ENCODE measurements around the gene GSTA2. TPM values are rescaled to one million over a fixed set of nuclear protein-coding genes. Genes with fewer than 3 reads are reported as not detected.

GSTA2 gene
- total and polyA plus RNA-seq, 2 of the 13 experiments (the other 11 are each of a cell fraction or from before 2014, with no cell fraction given), result 0.75 to 13.7 TPM

DNA sequence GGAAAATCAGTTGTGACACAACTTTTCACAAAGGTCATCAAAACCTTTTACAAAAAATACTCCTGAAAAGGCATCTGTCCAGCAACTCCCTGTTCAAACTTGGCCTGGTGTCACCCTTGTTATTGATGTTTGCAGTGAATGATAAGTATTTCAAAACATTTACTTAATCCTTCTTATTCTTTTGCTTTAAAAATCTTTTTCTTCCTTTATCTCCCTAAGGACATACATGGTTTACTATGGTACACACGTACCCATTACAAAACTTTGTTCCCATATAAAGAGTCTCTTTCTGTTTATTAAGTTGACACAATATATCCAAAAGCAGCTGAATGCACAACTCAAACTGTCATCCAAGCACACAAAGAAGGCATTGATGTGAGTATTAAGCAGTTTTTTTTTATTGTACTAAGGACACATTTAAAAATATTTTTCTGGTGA lies 17.5 kb downstream of the GSTA2 start (continued):
- TF ChIP-seq, protein P1, sequence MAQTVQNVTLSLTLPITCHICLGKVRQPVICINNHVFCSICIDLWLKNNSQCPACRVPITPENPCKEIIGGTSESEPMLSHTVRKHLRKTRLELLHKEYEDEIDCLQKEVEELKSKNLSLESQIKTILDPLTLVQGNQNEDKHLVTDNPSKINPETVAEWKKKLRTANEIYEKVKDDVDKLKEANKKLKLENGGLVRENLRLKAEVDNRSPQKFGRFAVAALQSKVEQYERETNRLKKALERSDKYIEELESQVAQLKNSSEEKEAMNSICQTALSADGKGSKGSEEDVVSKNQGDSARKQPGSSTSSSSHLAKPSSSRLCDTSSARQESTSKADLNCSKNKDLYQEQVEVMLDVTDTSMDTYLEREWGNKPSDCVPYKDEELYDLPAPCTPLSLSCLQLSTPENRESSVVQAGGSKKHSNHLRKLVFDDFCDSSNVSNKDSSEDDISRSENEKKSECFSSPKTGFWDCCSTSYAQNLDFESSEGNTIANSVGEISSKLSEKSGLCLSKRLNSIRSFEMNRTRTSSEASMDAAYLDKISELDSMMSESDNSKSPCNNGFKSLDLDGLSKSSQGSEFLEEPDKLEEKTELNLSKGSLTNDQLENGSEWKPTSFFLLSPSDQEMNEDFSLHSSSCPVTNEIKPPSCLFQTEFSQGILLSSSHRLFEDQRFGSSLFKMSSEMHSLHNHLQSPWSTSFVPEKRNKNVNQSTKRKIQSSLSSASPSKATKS (CRISPR knock-in tag; IDR thresholded peaks at IDR 0.05), result no peak
- TF ChIP-seq AGO2 (optimal IDR thresholded peaks at IDR 0.05; ENCODE audit: low read depth, low read length), result no peak
- no peak for TF ChIP-seq ZFAT (CRISPR knock-in tag; conservative IDR thresholded peaks at IDR 0.05)
- no peak for TF ChIP-seq XRCC5 (optimal IDR thresholded peaks at IDR 0.05; ENCODE audit: low read length)
- TF ChIP-seq ZNF776 (CRISPR knock-in tag; IDR thresholded peaks at IDR 0.05), result no peak
- peak; percentile 22 for TF ChIP-seq SAP130 (CRISPR knock-in tag; IDR thresholded peaks at IDR 0.05; ENCODE audit: low read depth)
- TF ChIP-seq TSC22D2 (CRISPR knock-in tag; IDR thresholded peaks at IDR 0.05; ENCODE audit: borderline replicate concordance), result no peak
- no peak for TF ChIP-seq ZNF572 (CRISPR knock-in tag; IDR thresholded peaks at IDR 0.05)
- TF ChIP-seq, protein P2, sequence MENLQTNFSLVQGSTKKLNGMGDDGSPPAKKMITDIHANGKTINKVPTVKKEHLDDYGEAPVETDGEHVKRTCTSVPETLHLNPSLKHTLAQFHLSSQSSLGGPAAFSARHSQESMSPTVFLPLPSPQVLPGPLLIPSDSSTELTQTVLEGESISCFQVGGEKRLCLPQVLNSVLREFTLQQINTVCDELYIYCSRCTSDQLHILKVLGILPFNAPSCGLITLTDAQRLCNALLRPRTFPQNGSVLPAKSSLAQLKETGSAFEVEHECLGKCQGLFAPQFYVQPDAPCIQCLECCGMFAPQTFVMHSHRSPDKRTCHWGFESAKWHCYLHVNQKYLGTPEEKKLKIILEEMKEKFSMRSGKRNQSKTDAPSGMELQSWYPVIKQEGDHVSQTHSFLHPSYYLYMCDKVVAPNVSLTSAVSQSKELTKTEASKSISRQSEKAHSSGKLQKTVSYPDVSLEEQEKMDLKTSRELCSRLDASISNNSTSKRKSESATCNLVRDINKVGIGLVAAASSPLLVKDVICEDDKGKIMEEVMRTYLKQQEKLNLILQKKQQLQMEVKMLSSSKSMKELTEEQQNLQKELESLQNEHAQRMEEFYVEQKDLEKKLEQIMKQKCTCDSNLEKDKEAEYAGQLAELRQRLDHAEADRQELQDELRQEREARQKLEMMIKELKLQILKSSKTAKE (CRISPR knock-in tag; IDR thresholded peaks at IDR 0.05; ENCODE audit: borderline replicate concordance), result no peak
- no peak for TF ChIP-seq PPARG (CRISPR knock-in tag; conservative IDR thresholded peaks at IDR 0.05)
- TF ChIP-seq, protein P3, sequence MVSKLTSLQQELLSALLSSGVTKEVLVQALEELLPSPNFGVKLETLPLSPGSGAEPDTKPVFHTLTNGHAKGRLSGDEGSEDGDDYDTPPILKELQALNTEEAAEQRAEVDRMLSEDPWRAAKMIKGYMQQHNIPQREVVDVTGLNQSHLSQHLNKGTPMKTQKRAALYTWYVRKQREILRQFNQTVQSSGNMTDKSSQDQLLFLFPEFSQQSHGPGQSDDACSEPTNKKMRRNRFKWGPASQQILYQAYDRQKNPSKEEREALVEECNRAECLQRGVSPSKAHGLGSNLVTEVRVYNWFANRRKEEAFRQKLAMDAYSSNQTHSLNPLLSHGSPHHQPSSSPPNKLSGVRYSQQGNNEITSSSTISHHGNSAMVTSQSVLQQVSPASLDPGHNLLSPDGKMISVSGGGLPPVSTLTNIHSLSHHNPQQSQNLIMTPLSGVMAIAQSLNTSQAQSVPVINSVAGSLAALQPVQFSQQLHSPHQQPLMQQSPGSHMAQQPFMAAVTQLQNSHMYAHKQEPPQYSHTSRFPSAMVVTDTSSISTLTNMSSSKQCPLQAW (CRISPR knock-in tag; IDR thresholded peaks at IDR 0.05), result no peak
- TF ChIP-seq, protein P4, sequence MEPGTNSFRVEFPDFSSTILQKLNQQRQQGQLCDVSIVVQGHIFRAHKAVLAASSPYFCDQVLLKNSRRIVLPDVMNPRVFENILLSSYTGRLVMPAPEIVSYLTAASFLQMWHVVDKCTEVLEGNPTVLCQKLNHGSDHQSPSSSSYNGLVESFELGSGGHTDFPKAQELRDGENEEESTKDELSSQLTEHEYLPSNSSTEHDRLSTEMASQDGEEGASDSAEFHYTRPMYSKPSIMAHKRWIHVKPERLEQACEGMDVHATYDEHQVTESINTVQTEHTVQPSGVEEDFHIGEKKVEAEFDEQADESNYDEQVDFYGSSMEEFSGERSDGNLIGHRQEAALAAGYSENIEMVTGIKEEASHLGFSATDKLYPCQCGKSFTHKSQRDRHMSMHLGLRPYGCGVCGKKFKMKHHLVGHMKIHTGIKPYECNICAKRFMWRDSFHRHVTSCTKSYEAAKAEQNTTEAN (CRISPR knock-in tag; conservative IDR thresholded peaks at IDR 0.05), result 0 out of 2 replicates have a peak, but pooled peaks have one; percentile 25
- no peak for TF ChIP-seq NFKB2 (CRISPR knock-in tag; IDR thresholded peaks at IDR 0.05; ENCODE audit: borderline replicate concordance)
- no peak for TF ChIP-seq ZEB1 (IDR thresholded peaks at IDR 0.05; ENCODE audit: insufficient replicate concordance, low read depth)
- no peak for TF ChIP-seq PITX1 (CRISPR knock-in tag; IDR thresholded peaks at IDR 0.05)
- TF ChIP-seq TP53 (CRISPR knock-in tag; conservative IDR thresholded peaks at IDR 0.05), result no peak
- no peak for TF ChIP-seq SIN3B (IDR thresholded peaks at IDR 0.05; ENCODE audit: low read length)
- no peak for TF ChIP-seq KLF9 (CRISPR knock-in tag; IDR thresholded peaks at IDR 0.05; ENCODE audit: low read depth)
- TF ChIP-seq MIXL1 (CRISPR knock-in tag; IDR thresholded peaks at IDR 0.05), result 0 out of 2 replicates have a peak, but pooled peaks have one; percentile 13
- TF ChIP-seq HHEX (CRISPR knock-in tag; IDR thresholded peaks at IDR 0.05), result no peak
- TF ChIP-seq GLI4 (CRISPR knock-in tag; IDR thresholded peaks at IDR 0.05; ENCODE audit: borderline replicate concordance), result no peak
- TF ChIP-seq TEAD2 (CRISPR knock-in tag; IDR thresholded peaks at IDR 0.05), result no peak
- TF ChIP-seq, protein P5, sequence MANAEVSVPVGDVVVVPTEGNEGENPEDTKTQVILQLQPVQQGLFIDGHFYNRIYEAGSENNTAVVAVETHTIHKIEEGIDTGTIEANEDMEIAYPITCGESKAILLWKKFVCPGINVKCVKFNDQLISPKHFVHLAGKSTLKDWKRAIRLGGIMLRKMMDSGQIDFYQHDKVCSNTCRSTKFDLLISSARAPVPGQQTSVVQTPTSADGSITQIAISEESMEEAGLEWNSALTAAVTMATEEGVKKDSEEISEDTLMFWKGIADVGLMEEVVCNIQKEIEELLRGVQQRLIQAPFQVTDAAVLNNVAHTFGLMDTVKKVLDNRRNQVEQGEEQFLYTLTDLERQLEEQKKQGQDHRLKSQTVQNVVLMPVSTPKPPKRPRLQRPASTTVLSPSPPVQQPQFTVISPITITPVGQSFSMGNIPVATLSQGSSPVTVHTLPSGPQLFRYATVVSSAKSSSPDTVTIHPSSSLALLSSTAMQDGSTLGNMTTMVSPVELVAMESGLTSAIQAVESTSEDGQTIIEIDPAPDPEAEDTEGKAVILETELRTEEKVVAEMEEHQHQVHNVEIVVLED (CRISPR knock-in tag; IDR thresholded peaks at IDR 0.05; ENCODE audit: borderline replicate concordance), result no peak
- no peak for TF ChIP-seq ZNF180 (CRISPR knock-in tag; IDR thresholded peaks at IDR 0.05; ENCODE audit: borderline replicate concordance, low read depth)
